HEK293T (cell line): ENCODE data around the gene UGT2B11.
"Not testable (repeated sequence)": the region's sequence is repeated elsewhere in the genome, so short reads cannot be mapped to it uniquely, and the experiment has no call there.

Experiments
- PKNOX1 ChIP-seq: fragments of 450-650 bp; IDR thresholded peaks from 2 replicates; pipeline ENCODE4 v1.6.1; 2016
- SUZ12 ChIP-seq: fragments of 450-650 bp; IDR thresholded peaks from 2 replicates; pipeline ENCODE4 v1.6.1; 2016; ENCODE audit warnings: mild to moderate bottlenecking

- TF ChIP-seq PKNOX1, SUZ12: not testable (repeated sequence)
These were observed 26.2 kb upstream of the UGT2B11 start for GRCh38 chr4:69240787-69241186.
